GM18505 (cell line): ENCODE measurements around the gene S100A11.

Experiments
- ATAC-seq: cut with Tn5 transposase; IDR thresholded peaks from one replicate; pipeline ENCODE4 v1.9.1; 2021; ENCODE audit not compliant: unreplicated experiment
- POLR2A ChIP-seq: IDR thresholded peaks from 4 replicates; pipeline ENCODE4 v1.6.1; 2011; ENCODE audit warnings: borderline replicate concordance; ENCODE audit not compliant: insufficient read depth, insufficient read length; ENCODE audit errors: extremely low read depth

Gene S100A11

DNA sequence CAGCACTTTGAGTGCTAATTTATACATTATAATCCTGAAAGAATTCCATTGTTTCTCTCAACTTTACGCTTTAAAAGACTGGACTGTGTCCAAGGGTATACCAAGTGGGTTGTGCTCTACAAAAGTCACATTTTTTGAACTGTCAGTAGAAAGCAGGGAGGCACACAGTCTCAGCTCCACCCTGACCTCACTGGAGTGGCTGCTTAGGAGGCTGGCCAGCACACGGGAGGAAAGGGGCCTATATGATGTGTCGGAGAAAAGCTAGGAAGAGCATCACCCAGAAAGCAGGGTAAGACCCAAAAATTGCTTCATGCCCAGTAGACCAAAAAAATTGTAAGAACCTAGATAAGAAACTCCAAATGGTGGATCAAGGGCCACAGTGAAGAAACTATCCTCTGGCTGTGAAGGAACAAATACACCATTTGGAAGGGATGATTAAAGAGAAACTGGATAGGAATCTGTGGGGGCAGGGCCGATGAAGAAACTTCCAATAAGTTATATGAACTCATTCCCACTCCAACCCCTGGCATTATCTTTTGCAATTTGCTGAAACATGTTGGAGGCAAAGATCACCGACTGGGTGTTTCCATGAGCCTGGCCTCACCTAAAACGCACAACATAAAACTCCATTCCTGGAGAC lies 45.0 kb downstream of the S100A11 start:
- no peak for TF ChIP-seq POLR2A
- no peak for ATAC-seq

- ATAC-seq, result no peak
- TF ChIP-seq POLR2A, result no peak
Measured at GRCh38 chr1:151990856-151991198, 46.0 kb downstream of the S100A11 start.

DNA sequence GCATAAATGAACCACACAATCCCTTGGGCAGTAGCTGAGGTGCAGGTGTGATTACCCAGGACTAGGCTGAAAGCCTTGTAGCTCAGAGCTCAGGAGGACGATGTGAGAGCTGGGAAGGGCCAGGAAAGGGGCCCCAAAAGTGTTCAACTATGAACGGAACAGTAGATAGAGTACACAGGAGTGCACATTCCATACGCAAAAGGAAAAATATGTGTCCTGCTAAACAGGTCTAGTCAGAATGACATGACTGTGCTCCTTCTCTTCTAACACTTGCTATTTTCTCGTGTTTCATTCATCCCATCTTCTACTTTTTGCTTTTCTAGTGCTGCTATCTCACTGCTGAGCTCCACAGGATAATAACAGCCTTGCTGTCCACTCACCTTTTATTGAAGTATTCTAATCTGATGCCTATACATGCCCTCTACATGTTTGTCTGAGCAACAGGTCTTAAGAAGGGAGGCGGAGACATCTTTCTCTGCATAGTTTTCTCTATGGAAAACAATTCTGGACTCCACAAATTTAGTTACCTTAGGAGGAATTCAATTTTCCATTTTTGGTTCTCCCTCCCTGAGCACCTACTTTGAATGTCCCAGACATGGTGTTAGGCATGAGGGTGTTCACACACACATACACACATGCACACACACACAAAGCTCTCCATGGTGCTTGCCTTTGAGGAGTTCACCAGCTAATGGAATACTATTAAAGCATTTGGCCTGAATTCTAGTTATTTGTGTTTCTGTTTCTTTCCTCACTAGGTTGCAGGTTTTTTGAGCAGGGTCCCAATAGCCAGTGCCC lies 46.5 kb downstream of the S100A11 start:
- no peak for ATAC-seq
- no peak for TF ChIP-seq POLR2A

DNA sequence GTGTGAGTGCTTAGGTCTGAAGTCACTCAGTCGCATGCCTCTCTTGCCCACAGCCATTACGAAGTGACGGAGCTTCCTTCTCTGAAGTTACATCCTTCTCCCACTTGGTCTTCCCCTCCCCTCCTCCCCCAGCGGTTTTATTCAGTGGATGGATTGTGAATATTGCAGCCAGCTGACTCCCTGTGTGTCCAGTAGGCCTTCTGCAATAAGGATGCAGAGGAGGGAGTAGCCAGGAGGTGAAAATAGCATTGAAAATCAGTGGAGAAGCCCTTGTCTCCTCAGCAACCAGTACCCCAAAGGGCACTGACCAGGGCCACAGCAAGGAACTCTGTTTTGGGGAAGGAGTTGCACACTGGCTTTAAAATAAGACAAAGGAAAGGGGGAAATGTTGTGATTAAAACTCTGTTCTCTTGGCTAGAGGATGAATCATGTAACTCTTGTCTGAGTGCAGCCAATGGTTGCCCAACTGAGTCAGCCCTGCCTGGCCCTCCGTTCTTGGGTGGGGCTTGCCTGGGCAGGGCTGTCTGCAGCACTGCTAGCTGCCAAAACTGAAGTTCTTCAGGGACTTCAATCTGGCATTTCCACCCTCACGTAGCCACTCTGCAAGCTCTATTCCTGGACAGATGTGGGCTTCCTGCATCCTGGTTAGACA lies 47.5 kb downstream of the S100A11 start:
- TF ChIP-seq POLR2A, result no peak
- ATAC-seq, result no peak

- no peak for TF ChIP-seq POLR2A
- no peak for ATAC-seq
Measured at GRCh38 chr1:151988405-151988923, 48.3 kb downstream of the S100A11 start.

DNA sequence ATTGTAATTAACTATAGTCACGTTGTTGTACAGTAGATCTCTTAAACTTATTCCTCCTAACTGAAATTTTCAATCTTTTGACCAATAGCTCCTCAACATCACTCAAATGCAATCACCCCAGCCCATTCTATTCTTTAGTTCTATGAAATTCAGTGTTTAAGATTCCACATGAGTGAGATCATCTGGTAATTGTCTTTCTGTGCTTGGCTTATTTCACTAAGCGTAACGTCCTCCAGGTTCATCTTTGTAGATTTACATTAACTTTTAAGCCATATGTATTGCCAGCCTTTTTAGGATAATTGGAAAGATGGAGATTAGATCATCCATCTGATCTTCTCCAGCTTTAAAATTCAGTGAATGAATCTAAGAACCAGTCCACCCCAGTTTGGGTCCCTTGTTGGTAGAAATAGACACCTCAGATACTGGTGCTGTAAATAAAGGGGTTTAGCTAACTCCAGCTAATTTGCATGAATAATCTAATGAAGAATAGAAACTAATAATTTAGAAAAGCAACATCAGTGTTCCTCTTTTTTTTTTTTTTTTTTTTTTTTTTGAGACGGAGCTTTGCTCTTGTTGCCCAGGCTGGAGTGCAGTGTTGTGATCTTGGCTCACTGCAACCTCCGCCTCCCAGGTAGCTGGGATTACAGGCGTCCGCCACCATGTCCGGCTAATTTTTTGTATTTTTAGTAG lies 50.2 kb downstream of the S100A11 start:
- no peak for ATAC-seq
- TF ChIP-seq POLR2A, result no peak

- ATAC-seq, result no peak
- no peak for TF ChIP-seq POLR2A
Measured at GRCh38 chr1:151985768-151986167, 51.0 kb downstream of the S100A11 start.

DNA sequence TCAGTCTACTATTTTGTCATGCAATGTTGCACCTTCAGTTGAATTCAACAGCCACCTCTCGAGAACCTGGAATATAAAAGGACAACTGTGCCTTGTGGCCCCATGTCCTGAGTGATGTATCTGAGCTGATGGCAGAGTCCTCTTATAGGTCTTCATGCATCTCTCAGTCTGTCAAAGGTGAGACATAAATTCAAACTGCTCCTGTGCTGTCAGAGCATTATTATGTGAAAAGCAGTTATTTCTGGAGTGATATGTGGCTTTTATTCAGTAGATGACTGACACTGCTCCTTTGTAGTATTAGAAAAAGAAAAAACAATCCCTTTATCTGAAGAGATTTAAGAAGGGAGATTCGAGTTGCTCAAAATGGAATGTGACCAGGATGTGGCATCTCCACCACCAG lies 51.5 kb downstream of the S100A11 start:
- TF ChIP-seq POLR2A, result no peak
- ATAC-seq, result no peak

DNA sequence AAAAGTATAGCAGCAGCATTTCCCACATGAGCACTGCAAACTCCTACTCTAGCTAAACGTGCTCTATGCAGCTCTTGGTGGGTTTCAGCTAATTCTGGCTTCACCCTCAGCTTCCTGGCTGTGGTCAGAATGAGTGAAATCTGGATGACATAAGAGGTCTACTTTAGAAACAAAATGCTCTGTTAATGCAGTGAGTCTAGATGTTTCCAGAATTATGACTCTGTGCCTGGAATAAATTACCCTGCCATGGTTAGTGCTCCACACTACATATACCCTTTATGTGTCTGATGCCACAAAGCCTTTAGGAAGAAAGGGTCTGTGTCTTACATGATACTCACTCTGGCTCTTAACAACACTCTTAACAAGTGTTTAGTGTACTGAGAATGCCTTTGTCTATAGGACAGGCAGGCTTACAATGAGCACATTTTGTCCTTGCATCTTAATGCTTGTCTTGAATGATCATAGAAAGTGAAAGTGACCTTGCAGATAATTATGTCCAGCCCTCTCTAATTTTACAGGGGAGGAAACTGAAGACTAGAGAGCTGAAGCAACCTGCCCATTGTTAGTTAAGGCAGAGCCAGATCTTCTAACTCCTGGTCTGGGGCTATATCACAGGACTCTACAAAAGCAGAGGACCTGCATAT lies 52.4 kb downstream of the S100A11 start:
- no peak for TF ChIP-seq POLR2A
- peak; percentile 66 for ATAC-seq
